SIG-M5 treated with dmso at 0.1 percent for 504 hours (cell line): ENCODE data around the gene JPT2.

Experiments used
- DNase-seq: peaks from one replicate; lab custom pipeline; 2025; ENCODE audit not compliant: unreplicated experiment; lab: John Stamatoyannopoulos, UW

Gene JPT2, protein sequence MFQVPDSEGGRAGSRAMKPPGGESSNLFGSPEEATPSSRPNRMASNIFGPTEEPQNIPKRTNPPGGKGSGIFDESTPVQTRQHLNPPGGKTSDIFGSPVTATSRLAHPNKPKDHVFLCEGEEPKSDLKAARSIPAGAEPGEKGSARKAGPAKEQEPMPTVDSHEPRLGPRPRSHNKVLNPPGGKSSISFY

DNA sequence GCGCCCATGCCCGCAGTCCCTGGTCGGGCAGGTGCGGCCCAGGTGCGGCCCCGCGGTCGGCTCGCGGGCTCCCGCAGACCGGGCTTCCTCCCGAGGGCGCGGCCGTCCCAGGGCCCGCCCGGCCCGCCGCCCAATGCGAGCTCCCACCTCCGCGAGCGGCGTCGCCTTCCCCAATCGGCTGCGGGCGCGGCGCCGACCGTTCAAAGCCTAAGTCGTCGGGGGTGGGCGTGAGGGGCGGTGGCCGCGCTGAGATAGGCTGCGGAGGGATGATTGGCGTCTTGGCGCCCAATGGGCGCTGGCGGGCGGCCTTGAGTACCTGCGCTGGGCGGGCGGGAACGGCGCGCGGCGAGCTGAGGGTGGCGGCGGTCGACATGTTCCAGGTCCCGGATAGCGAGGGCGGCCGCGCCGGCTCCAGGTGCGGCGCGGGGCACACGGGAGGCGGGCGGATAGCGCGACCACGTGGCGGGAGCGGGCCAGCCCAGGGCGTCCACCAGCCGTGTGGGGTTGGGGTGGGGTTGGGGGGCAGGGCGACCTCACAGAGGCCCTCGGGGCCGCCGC lies at the start of gene JPT2:
TSS of gene JPT2 (plus strand) at position 338 of the 558 bp plus-strand sequence. CDS start at position 372, 34 bp downstream.
- DNase-seq = peak; percentile 92

DNA sequence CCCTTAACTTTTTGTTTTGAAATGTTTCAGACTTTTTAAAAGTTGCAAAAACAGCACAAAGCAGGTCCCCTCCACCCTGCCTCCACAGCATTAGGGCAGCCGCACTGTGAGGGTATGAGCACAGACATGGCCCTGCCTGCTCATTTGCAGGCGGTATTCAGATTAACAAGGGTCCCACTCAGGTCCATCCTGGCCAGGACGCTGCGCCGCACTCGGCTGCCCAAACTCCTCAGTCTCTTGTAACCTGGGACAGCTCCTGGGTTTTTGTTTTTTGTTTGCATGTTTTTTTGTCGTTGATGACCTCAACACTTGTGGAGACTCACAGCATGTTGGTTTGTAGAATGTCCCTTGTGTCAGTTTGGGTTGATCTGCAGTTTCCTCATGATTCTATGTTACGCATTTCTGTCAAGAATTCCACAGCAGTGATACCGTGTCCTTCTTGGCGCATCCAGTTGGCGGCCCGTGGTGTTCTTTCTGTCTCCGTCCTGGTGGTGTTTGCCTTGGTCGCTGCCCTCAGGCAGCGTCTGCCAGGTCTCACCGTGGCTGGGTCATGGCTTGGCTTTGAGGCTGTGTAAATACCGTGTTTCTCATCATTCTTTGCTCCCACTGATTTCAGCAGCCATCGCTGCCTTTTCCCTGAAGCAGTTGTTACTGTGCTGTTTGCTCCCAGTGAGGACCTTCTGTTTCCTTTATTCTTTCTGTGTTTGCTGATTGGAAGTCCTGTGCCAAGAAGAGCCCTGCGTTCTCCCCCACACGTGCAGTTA lies 47.4 kb upstream of the JPT2 start:
- no peak for DNase-seq

DNA sequence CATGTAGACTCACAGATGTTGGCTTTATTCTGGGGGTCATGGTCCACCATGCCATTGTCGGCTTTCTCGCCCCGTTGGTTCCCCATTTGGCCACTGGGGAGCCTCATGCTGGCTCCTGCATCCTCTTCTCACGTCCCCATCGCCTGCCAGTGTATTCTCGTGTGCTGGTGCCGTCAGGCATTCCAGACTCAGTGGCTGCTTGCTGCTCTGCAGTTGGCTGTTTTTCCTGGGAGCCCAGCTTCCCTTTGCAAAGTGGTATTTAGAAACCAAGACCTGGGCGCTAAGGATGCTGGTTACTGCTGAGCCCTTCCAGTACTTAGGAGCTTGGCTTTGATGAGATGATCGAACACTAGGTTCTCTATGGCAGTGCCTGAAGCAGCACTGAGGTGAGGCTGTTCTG lies 46.8 kb upstream of the JPT2 start:
- DNase-seq = no peak

DNA sequence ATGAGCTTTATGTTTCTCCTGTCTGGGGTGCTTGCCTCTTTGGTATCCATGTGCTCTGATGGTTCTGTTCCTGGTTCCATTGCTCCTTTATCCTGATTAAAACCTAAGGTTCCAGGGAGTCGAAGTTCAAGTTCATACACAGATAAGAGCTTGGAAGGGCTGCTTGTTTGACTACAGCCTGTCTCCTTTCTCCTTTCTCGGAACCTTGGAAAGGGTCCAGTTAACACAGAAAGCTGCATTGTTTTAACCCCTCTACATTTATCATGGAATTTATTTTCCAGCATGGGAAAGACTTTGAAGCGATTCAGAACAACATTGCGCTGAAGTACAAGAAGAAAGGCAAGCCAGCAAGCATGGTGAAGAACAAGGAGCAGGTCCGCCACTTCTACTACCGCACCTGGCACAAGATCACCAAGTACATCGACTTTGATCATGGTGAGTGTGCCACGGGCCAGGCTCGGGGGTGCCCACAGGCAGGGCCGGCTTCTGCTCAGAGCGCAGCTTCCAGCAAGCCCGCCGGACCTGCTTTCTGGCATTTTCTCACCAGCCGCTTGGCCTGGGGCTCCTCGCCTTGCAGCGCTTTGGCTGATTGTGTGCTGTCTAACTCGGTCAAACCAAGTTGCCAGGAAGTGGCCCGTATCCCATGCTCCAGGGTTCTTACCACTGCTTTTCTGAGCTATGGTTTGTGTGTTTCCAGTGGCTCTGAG lies 46.0 kb upstream of the JPT2 start:
- DNase-seq = no peak

DNA sequence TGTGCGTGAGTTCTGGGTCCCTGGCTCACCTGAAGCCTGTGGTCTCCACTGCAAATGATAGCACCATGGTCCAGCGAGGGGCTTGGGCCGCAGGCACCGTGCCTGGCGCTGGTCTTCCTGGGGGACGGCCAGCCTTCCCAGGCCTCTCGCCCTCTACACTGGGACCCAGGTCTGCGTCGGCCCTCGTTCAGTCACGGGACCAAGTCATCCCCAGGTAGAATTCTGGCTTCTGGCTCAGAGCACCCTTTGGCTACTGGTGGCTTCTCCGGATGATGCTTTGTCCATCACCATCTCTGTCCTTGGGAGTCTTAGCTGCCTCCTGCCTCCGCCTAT lies 45.5 kb upstream of the JPT2 start:
- no peak for DNase-seq

DNA sequence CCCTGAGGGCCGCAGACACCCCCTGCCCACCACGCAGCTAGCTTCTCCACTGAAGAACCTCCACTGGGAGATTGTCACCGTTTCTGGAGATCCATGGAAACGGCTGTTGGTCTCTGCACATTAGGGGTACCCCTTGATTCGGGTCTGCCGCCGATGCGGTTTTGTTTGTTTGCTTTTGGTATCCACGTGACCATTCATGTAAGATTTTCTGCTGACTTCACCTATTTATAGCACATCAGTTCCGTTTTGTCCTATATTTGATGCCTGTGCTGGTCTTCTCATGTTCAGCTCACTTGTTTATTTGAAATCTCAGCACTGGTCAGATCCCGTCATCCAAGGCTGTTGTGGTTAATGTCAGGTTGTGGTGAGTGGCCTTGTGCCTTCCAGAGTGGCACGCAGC lies 44.8 kb upstream of the JPT2 start:
- no peak for DNase-seq

DNA sequence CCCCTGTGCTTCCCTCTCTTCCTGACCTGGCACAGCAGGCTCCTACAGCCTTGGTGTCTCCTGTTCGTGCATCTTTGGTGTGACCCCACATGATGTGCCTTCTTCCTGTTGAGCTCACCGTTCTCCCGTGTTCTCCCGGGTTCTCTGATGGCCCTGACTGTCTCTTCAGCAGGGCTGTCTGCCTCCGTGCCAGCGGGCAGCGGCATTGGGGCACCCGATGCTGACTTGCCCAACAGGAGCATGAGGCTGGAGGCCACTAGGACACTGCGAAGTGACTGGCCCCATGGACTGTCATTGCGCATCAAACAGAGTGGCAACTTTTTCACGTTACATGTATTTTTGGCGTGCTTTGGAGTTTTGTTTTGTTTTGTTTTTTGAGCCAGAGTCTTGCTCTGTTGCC lies 43.5 kb upstream of the JPT2 start:
- DNase-seq = no peak

DNA sequence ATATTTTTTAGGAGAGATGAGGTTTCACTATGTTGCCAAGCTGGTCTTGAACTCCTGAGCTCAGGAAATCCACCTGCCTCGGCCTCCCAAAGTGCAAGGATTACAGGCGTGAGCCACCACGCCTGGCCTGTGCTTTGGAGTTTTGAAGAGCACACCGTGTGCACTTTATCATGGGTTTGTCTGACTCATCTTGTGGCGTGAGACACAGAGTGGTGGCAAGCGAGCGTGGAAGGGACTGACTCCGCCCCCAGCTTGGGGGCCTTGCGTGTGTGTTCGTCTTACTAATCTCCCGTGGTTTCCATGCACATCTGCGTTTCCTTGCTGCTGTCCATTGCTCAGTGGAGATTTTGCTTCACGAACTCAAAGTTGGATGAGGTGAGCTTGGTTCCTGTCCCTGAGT lies 43.0 kb upstream of the JPT2 start:
- DNase-seq = no peak

DNA sequence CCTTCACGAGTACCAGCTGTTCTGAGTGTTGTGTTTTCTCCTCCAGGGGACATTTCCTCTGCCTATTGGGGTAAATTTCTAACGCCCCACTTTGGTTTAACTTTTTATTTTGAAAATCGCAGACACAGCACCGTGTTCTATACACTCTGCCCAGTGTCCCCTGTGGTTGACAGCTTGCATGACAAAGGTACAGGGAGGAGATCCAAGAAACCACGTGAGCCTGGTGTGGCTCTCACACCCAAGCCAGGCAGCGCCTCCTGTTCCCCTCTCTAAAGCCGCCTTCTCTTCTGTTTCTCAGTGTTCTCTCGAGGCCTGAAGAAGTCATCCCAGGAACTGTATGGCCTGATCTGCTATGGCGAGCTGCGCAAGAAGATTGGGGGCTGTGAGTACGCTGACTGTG lies 40.6 kb upstream of the JPT2 start:
- no peak for DNase-seq

DNA sequence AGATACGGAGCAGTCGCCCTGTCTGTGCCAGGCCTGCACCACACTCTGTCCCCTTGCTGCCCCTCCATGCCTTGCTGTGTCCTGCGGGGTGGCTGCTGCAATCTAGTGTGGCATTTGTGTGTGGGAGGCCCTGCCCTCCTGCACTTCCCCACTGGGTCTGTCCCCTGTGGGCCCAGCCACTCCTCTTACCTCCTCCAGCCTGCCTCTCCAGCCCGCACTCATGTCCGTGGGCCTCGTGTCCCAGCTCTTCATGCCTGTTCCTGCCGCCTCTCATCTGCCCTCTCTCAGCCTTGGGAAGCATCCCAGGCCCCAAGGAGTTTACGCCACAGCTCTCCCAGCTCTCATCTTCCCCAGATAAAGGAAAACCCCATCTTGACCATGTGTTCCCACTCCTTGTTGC lies 39.3 kb upstream of the JPT2 start:
- no peak for DNase-seq

DNA sequence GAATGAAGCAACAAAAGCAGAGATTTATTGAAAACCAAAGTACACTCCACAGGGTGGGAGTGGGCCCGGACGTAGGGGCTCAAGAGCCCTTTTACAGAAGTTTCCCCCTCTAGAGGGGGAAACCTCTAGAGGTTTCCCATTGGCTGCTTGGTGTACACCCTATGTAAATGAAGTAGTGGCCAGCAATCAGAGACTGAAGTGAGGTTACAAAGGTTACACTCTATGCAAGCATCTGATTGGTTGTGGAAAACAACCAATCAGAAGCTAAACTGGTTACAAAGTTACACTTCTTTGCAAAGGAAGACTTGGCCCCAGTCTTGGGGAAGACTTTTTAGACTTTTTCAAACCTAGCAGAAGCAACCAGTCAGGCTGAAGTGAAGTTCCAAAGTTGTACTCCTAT lies 38.8 kb upstream of the JPT2 start:
- DNase-seq = no peak

DNA sequence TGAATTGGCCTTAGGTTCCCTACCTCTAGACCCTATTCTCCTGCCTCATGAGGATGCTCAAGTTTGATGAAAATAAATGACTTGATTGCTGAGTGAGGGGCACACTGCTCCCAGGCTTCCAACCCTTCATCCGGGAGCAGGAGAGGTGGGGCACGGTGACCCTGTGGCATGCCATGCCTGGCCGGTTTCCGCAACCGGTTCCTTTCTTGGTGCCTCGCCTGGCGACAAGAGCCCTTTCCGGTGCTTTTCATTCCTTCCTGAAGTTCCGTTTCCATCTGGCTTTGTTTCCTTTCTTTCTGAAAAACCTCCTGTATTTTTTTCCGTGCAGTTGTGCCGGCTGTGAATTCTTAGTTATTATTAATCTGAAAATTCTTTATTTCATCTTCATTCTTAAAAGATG lies 38.2 kb upstream of the JPT2 start:
- DNase-seq = no peak

DNA sequence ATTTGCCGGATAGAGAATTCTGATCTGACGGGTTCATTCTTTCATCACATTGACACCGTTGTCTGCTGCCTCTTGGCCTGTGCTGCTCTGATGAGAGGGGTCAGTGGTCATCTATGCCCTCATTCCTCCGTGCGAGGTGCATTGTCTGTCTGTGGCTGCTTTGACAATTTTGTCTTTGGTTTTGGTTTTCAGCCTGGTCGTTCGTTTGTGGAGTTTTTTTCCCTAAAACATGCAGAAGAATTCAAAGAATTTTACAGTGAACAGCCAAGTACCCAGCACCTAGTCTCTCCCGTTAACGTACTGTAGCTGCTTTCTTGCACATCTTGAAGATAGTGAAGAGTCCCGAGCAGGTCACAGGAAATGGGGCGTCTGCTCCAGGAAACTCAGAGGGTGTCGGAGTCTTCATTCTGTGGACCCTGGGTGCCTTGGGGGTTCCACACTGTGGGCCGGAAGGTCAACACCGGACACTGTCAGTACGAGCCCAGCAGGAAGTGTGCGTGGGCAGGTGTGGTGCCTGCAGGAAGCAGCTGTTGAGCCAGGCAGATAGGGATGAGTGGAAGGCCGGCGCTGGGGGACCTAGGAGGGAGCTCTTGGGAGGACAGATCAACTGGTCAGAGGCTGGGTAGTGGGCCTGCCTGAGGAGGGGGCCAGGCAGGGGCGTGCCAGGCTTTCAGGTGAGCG lies 37.7 kb upstream of the JPT2 start:
- no peak for DNase-seq

DNA sequence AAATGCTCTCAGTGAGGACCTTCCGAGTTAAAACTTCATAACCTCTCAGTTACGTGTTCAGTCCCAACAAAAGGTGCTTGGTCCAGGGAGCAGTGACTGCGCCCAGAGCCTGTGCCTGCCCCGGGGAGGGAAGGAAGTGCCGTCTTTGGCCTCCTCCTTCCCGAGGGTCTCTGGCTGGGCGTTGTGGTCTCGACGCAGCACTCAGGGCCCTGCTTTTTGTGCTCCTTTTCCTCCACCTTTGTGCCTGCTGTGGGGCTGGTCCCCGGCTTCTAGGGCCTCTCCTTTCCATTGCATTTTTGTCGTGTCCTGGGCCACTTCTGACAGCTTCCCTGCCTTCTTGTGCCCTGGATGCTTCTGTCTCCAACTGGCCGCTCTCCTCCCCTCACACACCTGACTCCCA lies 36.8 kb upstream of the JPT2 start:
- no peak for DNase-seq

DNA sequence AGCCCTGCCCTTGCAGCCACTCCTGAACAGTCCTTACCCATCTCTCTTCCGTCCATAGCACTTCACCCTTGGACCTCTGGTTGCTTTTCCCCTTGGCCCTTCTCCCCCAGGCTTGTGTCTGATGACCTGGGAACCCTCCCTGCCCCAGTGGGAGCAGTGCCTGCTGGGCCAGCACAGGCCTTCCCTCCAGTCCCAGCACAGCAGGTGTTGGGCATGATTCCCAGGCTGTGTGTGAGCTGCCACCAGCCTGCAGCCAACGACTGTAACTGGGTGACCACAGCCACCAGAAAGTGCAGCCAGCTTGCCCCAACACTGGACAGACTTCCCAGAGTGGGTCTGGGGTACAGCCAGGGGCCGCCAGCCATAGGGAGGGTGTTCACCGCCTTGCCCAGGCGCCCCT lies 35.9 kb upstream of the JPT2 start:
- no peak for DNase-seq

DNA sequence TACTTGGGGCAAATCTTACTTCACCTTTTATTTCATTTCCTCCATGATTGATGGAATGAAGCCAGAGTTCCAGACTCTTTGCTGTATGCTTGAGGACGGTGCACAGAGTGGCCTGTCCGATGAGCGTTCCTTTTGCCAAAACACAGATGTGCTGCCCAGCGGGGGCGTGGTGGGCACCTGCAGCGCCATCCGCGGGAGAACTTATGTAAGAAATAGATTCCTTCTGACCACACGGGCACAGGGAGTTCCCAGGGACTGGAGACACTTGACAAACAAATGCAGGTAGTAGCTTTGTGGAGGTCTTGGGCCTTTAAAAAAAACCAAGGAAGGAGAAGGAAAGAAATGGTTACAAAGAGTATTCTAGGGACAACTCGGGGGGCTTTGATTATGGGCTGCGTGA lies 35.3 kb upstream of the JPT2 start:
- DNase-seq = no peak

DNA sequence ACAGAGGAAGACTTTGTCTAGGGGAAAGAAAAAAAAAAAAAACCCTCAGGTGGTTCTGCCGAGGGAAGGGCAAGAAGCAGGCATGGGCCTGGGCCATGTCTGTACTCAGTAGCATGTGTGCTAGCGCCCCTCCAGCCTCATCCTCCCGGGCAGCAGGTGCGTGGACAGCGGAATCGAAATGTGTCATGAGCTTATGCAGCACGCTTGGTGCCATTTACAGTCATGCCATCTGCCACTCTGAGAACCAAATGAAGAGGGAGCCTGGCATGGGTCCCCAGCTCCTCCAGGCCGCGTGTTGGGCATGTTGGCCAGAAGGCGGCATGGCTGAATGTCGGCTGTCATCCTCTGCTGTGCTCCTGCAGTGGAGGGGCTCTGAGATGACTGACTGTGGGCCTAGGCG lies 34.6 kb upstream of the JPT2 start:
- DNase-seq = no peak

DNA sequence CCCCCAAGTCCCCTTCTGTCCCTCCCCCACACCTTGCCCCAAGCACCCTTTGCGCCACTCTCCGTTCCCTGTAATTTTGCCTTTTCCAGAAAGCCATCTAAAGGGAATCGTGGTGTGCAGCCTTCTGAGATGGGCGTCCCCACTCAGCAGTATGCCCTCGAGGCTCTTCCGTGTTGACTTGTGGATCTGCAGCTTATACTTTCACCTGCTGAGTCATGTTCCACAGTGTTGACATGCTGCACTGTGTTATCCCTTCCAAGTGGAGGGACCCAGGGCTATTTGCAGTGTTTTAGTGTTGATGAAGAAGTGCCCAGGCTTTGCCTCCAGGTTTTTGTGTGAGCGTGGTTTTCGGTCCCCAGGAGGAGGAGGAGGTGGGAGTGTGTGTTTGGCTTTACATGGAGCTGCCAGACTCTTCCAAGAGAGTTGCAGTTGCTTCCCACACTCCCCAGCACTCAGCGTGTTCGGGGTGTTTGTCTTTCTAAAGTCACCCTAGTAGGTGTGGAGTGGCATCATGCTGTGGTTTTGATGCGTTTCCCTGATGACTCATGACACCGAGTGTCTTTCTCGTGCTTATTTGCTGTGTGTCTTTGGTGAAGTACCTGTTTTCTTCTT lies 32.1 kb upstream of the JPT2 start:
- peak; percentile 44 for DNase-seq

DNA sequence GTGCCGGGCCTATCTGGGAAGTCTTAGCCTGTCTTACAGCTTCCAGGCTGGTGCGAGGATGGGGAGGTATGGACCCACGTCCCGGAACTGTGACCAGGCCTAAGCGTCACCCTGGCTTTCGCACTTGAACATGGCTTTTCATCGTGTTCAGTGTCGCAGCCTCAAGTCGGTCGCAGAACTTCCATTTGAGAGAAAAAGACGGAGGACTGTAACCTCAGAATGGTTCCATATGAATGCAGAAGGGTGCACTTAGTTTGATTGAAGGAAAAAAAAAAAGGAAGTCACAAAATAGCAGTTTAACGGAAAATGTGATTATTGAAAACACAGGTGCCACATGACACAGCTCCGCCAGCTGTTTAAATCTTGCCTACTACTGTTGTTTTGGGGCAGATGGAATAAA lies 30.2 kb upstream of the JPT2 start:
- DNase-seq = no peak

DNA sequence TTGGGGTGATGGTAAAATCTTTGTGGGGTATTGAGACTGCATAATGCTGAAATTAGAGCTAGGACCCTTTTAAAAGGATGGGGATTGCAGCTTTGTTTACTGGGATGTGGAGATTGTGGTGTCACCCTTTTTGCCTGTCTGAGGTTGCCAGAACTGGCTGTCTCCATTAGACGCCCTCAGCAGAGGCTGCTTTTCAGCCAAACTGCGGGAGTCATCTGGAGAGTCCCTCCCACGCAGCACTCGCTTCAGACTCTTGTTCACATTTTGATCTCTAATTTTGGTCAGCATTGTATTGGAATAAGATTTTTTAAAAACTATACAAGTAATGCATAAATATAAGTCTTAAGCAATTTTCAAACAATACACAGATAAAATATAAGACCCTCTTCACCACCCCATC lies 27.9 kb upstream of the JPT2 start:
- no peak for DNase-seq
